HG02970 (cell line): Measurements from ENCODE around the gene GRID2.

ENCODE experiments used
- ATAC-seq: cut with Tn5 transposase; IDR thresholded peaks from one replicate; pipeline ENCODE4 v1.9.1; 2021; ENCODE audit warnings: mild to moderate bottlenecking, moderate library complexity, moderate number of reproducible peaks; ENCODE audit not compliant: unreplicated experiment, low FRiP score

Gene GRID2

GRCh38 chr4:93042746-93043145, 739.0 kb downstream of the GRID2 start:
- no peak for ATAC-seq

GRCh38 chr4:93053140-93053539, 749.4 kb downstream of the GRID2 start:
- no peak for ATAC-seq

- no peak for ATAC-seq
These were observed 758.1 kb downstream of the GRID2 start for GRCh38 chr4:93061826-93062225.

GRCh38 chr4:93063325-93063724, 759.6 kb downstream of the GRID2 start:
- no peak for ATAC-seq

GRCh38 chr4:93065790-93066189, 762.0 kb downstream of the GRID2 start:
- ATAC-seq = no peak

GRCh38 chr4:93066749-93067148, 763.0 kb downstream of the GRID2 start:
- ATAC-seq = no peak

- no peak for ATAC-seq
These were observed 768.5 kb downstream of the GRID2 start for GRCh38 chr4:93072292-93072691.

- no peak for ATAC-seq
These were observed 776.5 kb downstream of the GRID2 start for GRCh38 chr4:93080316-93080715.

GRCh38 chr4:93084599-93085305, 781.0 kb downstream of the GRID2 start:
- no peak for ATAC-seq

GRCh38 chr4:93086356-93086755, 782.6 kb downstream of the GRID2 start:
- no peak for ATAC-seq

GRCh38 chr4:93092765-93093164, 789.0 kb downstream of the GRID2 start:
- no peak for ATAC-seq

- no peak for ATAC-seq
These were observed 799.3 kb downstream of the GRID2 start for GRCh38 chr4:93103042-93103441.

- ATAC-seq = no peak
These were observed 812.9 kb downstream of the GRID2 start for GRCh38 chr4:93116624-93117023.

GRCh38 chr4:93127489-93127888, 823.7 kb downstream of the GRID2 start:
- ATAC-seq = no peak

GRCh38 chr4:93132631-93133030, 828.9 kb downstream of the GRID2 start:
- ATAC-seq = no peak

- ATAC-seq = no peak
These were observed 835.4 kb downstream of the GRID2 start for GRCh38 chr4:93139118-93139517.

- no peak for ATAC-seq
These were observed 840.1 kb downstream of the GRID2 start for GRCh38 chr4:93143902-93144301.

GRCh38 chr4:93144644-93145043, 840.9 kb downstream of the GRID2 start:
- ATAC-seq = no peak

GRCh38 chr4:93147524-93148212, 843.9 kb downstream of the GRID2 start:
- no peak for ATAC-seq

- ATAC-seq = no peak
These were observed 848.7 kb downstream of the GRID2 start for GRCh38 chr4:93152491-93152890.

GRCh38 chr4:93157986-93158385, 854.2 kb downstream of the GRID2 start:
- ATAC-seq = no peak

- no peak for ATAC-seq
These were observed 864.3 kb downstream of the GRID2 start for GRCh38 chr4:93168053-93168452.
